Measurements from ENCODE around the gene DLGAP1. TPM values are rescaled to one million over a fixed set of nuclear protein-coding genes. Genes with fewer than 3 reads are reported as not detected.
A peak's percentile ranks its signal among the peaks of the same experiment; 100 is the strongest.

The DLGAP1 gene
- total RNA-seq, 1 experiment from 2014 or later = 0.39 TPM

DNA sequence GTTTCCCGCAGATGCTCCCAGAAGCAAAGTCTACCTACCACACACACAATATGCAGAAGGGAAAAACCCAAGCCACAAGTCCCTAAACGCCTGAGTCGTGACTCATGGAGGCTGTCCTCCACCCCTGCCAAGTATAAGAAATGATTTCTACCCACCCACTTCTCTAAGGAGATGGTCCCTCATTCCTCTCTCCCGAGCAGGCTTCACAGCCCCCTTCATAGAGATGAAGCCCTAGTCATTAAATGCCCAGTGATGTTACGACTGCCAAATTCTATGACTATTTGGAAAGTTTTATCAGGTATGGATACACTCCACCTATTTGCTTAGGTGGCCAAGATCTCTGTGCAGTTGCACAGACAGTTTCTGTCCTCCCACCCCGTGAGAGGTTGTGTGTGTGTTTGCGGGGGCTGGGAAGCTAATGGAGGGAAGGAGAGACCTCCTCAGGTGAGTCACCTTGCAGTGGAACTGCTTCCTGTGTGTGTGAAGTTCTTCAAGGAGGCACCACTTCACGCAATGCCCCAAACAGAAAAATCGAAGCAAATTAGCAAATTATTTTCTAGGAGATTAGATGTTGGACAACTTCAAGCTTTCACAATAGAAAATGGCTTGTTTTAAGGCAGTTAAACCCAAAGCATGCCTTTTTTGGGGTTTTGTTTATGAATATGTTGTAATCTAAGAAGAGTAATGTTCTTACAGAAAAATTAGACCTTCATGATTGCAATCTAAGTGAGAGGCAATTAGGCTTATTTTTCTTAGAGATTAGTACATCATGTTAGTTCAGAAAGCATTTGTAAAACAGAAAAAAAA, 830.0 kb downstream of the DLGAP1 start (continued):
- TF ChIP-seq, protein P1, sequence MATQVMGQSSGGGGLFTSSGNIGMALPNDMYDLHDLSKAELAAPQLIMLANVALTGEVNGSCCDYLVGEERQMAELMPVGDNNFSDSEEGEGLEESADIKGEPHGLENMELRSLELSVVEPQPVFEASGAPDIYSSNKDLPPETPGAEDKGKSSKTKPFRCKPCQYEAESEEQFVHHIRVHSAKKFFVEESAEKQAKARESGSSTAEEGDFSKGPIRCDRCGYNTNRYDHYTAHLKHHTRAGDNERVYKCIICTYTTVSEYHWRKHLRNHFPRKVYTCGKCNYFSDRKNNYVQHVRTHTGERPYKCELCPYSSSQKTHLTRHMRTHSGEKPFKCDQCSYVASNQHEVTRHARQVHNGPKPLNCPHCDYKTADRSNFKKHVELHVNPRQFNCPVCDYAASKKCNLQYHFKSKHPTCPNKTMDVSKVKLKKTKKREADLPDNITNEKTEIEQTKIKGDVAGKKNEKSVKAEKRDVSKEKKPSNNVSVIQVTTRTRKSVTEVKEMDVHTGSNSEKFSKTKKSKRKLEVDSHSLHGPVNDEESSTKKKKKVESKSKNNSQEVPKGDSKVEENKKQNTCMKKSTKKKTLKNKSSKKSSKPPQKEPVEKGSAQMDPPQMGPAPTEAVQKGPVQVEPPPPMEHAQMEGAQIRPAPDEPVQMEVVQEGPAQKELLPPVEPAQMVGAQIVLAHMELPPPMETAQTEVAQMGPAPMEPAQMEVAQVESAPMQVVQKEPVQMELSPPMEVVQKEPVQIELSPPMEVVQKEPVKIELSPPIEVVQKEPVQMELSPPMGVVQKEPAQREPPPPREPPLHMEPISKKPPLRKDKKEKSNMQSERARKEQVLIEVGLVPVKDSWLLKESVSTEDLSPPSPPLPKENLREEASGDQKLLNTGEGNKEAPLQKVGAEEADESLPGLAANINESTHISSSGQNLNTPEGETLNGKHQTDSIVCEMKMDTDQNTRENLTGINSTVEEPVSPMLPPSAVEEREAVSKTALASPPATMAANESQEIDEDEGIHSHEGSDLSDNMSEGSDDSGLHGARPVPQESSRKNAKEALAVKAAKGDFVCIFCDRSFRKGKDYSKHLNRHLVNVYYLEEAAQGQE (IDR thresholded peaks at IDR 0.05; ENCODE audit: low read depth) = no peak

DNA sequence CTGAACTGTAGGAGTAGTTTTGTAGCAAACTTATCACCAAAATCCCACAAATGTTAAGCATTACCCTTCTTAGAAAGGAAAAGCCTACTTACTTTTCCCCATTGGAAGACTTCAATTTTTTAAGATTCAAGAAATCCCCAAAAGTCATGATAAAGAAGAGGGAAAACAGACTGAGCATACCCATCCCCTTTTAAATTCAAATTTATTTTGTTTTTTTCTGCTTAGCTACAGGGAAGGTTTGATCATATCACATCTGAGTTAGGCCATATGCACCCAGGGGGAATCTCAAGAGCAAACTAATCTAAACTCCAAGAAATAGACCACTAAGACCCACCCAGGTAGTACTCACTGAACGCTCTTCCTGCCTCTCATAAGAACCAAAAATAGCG, 830.6 kb downstream of the DLGAP1 start:
- H3K9me3 ChIP-seq (ENCODE audit: control insufficient read depth in 1 of 2, insufficient read depth in 1 of 2, low read depth in 1 of 2, low read length in 2 of 2) = no peaks in the 10 kb centered on the region
- ChIA-PET CTCF (interaction anchor here (1.4 to 4.8 kb wide), 2 partner anchors 41 to 245 kb away, joined by 3 to 28 read pairs; no protein-coding TSS in a partner anchor), RAD21 (ENCODE audit: low non-redundant PET in 1 of 2, low total read pairs in 2 of 2, uncharacterized antibody in 2 of 2, unreplicated experiment in 2 of 2) (interaction anchor here (1.0 to 1.1 kb wide), 2 partner anchors 30 to 41 kb away, joined by 3 read pairs; no protein-coding TSS in a partner anchor), POLR2A (interaction anchor here (0.6 to 10.5 kb wide), 17 partner anchors 9 to 327 kb away, joined by 3 to 266 read pairs (median 5); no protein-coding TSS in a partner anchor)
- intact Hi-C loops (cut with micrococcal nuclease) = loop anchor here (1.0 kb wide), 4 partner anchors 21 to 42 kb away; no protein-coding TSS in a partner anchor
- H3K4me2 ChIP-seq (ENCODE audit: low read length) = peak overlapping the region; percentile 67
- no peaks in the 10 kb centered on the region for H3K79me2 ChIP-seq (ENCODE audit: insufficient read depth, low read length)
- no peak for DNase-seq (ENCODE audit: low read depth, low spot score)
- no peak for ATAC-seq
- peak overlapping the region; percentile 100 for H3K27ac ChIP-seq (ENCODE audit: low read depth, low read length)
- peak overlapping the region; percentile 30 to 31 for H3K4me3 ChIP-seq (replicated peaks in 1 of 2; ENCODE audit: low read depth in 1 of 2, low read length in 2 of 2)
- H3K36me3 ChIP-seq (ENCODE audit: control insufficient read depth in 1 of 2, insufficient read depth in 2 of 2, low read length in 2 of 2) = no peaks in the 10 kb centered on the region
- H2AFZ ChIP-seq (ENCODE audit: low read depth, low read length, poor library complexity, severe bottlenecking) = no peak overlapping the region
- no peaks in the 10 kb centered on the region for H3K9me2 ChIP-seq (ENCODE audit: insufficient read depth)
- TSS peak; percentile 35 for BruUV-seq (replicated peaks)
- H4K20me1 ChIP-seq (ENCODE audit: insufficient read depth) = no peaks in the 10 kb centered on the region
- peaks cover 83 to 91% of the 10 kb centered on the region in 2 experiments for H3K4me1 ChIP-seq (ENCODE audit: control insufficient read depth in 1 of 2, insufficient read depth in 2 of 2, low read length in 2 of 2)
- no peaks in the 10 kb centered on the region for H3K27me3 ChIP-seq (ENCODE audit: insufficient read depth, low read length)
- H3K9ac ChIP-seq (ENCODE audit: low read length) = peak overlapping the region; percentile 83
- no peak for TF ChIP-seq SP1 (IDR thresholded peaks at IDR 0.05; ENCODE audit: low read depth)
- no peak for TF ChIP-seq FOSL1 (IDR thresholded peaks at IDR 0.05; ENCODE audit: low read depth)
- no peak for TF ChIP-seq EZH2 (IDR thresholded peaks at IDR 0.05)
- TF ChIP-seq RAD21 (IDR thresholded peaks at IDR 0.05; ENCODE audit: low read depth) = no peak
- no peak for TF ChIP-seq EGR1 (IDR thresholded peaks at IDR 0.05; ENCODE audit: low read depth)
- TF ChIP-seq, protein P1 (IDR thresholded peaks at IDR 0.05; ENCODE audit: low read depth) = no peak
- no peak for TF ChIP-seq POLR2A (IDR thresholded peaks at IDR 0.05; ENCODE audit: borderline replicate concordance, extremely low read depth, insufficient read depth, insufficient read length)

Data from HCT116 (cell line).